HCT116 (cell line): Measurements from ENCODE around the gene DENND11. TPM values are rescaled to one million over a fixed set of nuclear protein-coding genes. Genes with fewer than 3 reads are reported as not detected.

Experiments
- ATAC-seq: fragments of 200-7000 bp; cut with Tn5 transposase; 2 replicates; pipeline ENCODE4 v1.9.1; 2020; ENCODE audit warnings: mild to moderate bottlenecking, moderate library complexity
- BruUV-seq: library from RNA; stranded (reverse); fragments of 400-500 nt; replicated peaks from 2 replicates; lab custom pipeline; 2021; lab: Mats Ljungman, UMichigan
- CTCF ChIA-PET: fragments of 300-600 bp; sonication (Branson Sonifier 250); formaldehyde crosslinking; loops from one replicate; lab custom pipeline; 2021; ENCODE audit warnings: antibody characterized with exemption; lab: Charles Lee
- POLR2A ChIA-PET: fragments of 300-600, 350-600 bp; sonication (Branson Sonifier 250); formaldehyde crosslinking; loops from one replicate; lab custom pipeline; 2021; ENCODE audit warnings: antibody characterized with exemption; lab: Charles Lee
- RAD21 ChIA-PET, 2 experiments: fragments of 300-600 bp; sonication (Branson Sonifier 250); formaldehyde crosslinking; loops; one replicate each; lab custom pipeline; 2023; ENCODE audit warnings: low total read pairs in 2 of 2; ENCODE audit not compliant: uncharacterized antibody in 2 of 2, unreplicated experiment in 2 of 2, low non-redundant PET in 1 of 2; lab: Charles Lee
- DNase-seq: peaks from one replicate; pipeline ENCODE4 v3.0.0-alpha.2; 2010; ENCODE audit warnings: low read depth, low spot score
- H2AFZ ChIP-seq: fragments of 200-600 bp; shearing (Covaris generic), sonication (generic); 2 replicates; pipeline ENCODE4 v1.6.1; 2017; ENCODE audit warnings: low read depth, mixed run types, mixed read lengths, antibody characterized with exemption, low read length; ENCODE audit not compliant: poor library complexity, severe bottlenecking
- H3K27ac ChIP-seq: 2 replicates; pipeline ENCODE4 v1.5.1; 2012; ENCODE audit warnings: low read depth, low read length
- H3K27me3 ChIP-seq: fragments of 200-600 bp; sonication (generic); 2 replicates; pipeline ENCODE4 v1.6.1; 2016; ENCODE audit warnings: mixed run types, low read length, mixed read lengths; ENCODE audit not compliant: insufficient read depth
- H3K36me3 ChIP-seq, 2 experiments: fragments of 200-500 bp in 1 of 2; fragments of 200-600 bp in 1 of 2; sonication (Bioruptor generic) in 1 of 2; sonication (generic) in 1 of 2; 2 replicates each; pipeline versions ENCODE4 v1.5.1 to v1.6.1; 2014 to 2016; ENCODE audit warnings: low read length in 2 of 2, inconsistent platforms in 1 of 2, mixed read lengths in 1 of 2, mixed run types in 1 of 2; ENCODE audit not compliant: insufficient read depth in 2 of 2, control insufficient read depth in 1 of 2
- H3K4me1 ChIP-seq, 2 experiments: fragments of 200-600 bp in 1 of 2; sonication (generic) in 1 of 2; 2 replicates each; pipeline versions ENCODE4 v1.5.1 to v1.6.1; 2012 to 2017; ENCODE audit warnings: low read length in 2 of 2, inconsistent platforms in 1 of 2, mild to moderate bottlenecking in 1 of 2, mixed read lengths in 1 of 2, mixed run types in 1 of 2, moderate library complexity in 1 of 2; ENCODE audit not compliant: insufficient read depth in 2 of 2, control insufficient read depth in 1 of 2
- H3K4me2 ChIP-seq: fragments of 200-600 bp; sonication (generic); 2 replicates; pipeline ENCODE4 v1.6.1; 2017; ENCODE audit warnings: mixed run types, low read length, mixed read lengths
- H3K4me3 ChIP-seq, 2 experiments: fragments of 200-600 bp in 1 of 2; sonication (generic) in 1 of 2; replicated peaks in 1 of 2; 2 replicates each; pipeline ENCODE4 v1.5.1; 2011 to 2016; ENCODE audit warnings: low read length in 2 of 2, control low read depth in 1 of 2, low read depth in 1 of 2, mild to moderate bottlenecking in 1 of 2, mixed read lengths in 1 of 2, mixed run types in 1 of 2
- H3K79me2 ChIP-seq: fragments of 200-600 bp; sonication (generic); 2 replicates; pipeline ENCODE4 v1.6.1; 2017; ENCODE audit warnings: mild to moderate bottlenecking, mixed run types, low read length, moderate library complexity, mixed read lengths; ENCODE audit not compliant: insufficient read depth
- H3K9ac ChIP-seq: fragments of 200-600 bp; sonication (generic); 2 replicates; pipeline ENCODE4 v1.6.1; 2016; ENCODE audit warnings: low read length, mixed read lengths
- H3K9me2 ChIP-seq: fragments of 200-600 bp; sonication (generic), shearing (Covaris generic); 2 replicates; pipeline ENCODE4 v1.6.1; 2017; ENCODE audit warnings: mixed run types, mild to moderate bottlenecking, moderate library complexity; ENCODE audit not compliant: insufficient read depth
- H3K9me3 ChIP-seq, 2 experiments: fragments of 200-500 bp in 1 of 2; fragments of 200-600 bp in 1 of 2; sonication (Bioruptor generic) in 1 of 2; sonication (generic) in 1 of 2; 2 replicates each; pipeline ENCODE4 v1.6.1; 2014 to 2017; ENCODE audit warnings: low read length in 2 of 2, mixed read lengths in 2 of 2, inconsistent platforms in 1 of 2, low read depth in 1 of 2, mild to moderate bottlenecking in 1 of 2, mixed run types in 1 of 2, moderate library complexity in 1 of 2; ENCODE audit not compliant: control insufficient read depth in 1 of 2, insufficient read depth in 1 of 2
- H4K20me1 ChIP-seq: fragments of 200-600 bp; sonication (generic), shearing (Covaris generic); 2 replicates; pipeline ENCODE4 v1.6.1; 2017; ENCODE audit warnings: mixed run types, mild to moderate bottlenecking, moderate library complexity; ENCODE audit not compliant: insufficient read depth
- EZH2phosphoT487 ChIP-seq: fragments of 200-600 bp; IDR thresholded peaks from 2 replicates; pipeline ENCODE4 v1.6.1; 2018; ENCODE audit warnings: antibody characterized with exemption, borderline replicate concordance
- REST ChIP-seq: IDR thresholded peaks from 2 replicates; pipeline ENCODE4 v1.6.1; 2012; ENCODE audit warnings: low read depth
- SIN3A ChIP-seq: IDR thresholded peaks from 2 replicates; pipeline ENCODE4 v1.6.1; 2012; ENCODE audit warnings: low read depth
- SP1 ChIP-seq: IDR thresholded peaks from 2 replicates; pipeline ENCODE4 v1.6.1; 2012; ENCODE audit warnings: low read depth
- intact Hi-C: fragments of 100-400 bp; cut with micrococcal nuclease; formaldehyde crosslinking; loops from 2 replicates; pipeline ENCODE4 v1.10.0; 2022
- total RNA-seq: library from RNA; stranded (reverse); gene quantifications from one replicate; pipeline ENCODE4 v1.2.1, GENCODE V29; 2021; ENCODE audit not compliant: unreplicated experiment

DENND11 gene
- total RNA-seq, 1 experiment from 2014 or later: 23.4 TPM

GRCh38 chr7:141715794-141716689 lies 14.1 kb upstream of the DENND11 start:
- H3K27ac ChIP-seq: no peak overlapping the region
- ChIA-PET CTCF (no interaction called here), POLR2A (no interaction called here), RAD21 (no interaction called here)
- no TSS peak for BruUV-seq
- no peaks in the 10 kb centered on the region for H4K20me1 ChIP-seq
- no peak for TF ChIP-seq SP1
- no peak for TF ChIP-seq EZH2phosphoT487
- no peak for TF ChIP-seq SIN3A
- TF ChIP-seq REST: peak; percentile 36
- no peak overlapping the region for H2AFZ ChIP-seq
- no peaks in the 10 kb centered on the region for H3K9me3 ChIP-seq
- H3K79me2 ChIP-seq: no peaks in the 10 kb centered on the region
- H3K36me3 ChIP-seq: no peaks in the 10 kb centered on the region
- no peaks in the 10 kb centered on the region for H3K9me2 ChIP-seq
- H3K27me3 ChIP-seq: peaks cover 23% of the 10 kb centered on the region; the same call in 1 of the 2 replicates
- H3K9ac ChIP-seq: no peak overlapping the region
- no peak overlapping the region for H3K4me3 ChIP-seq
- intact Hi-C loops: no loop called here
- DNase-seq (no peak), ATAC-seq (no peak)
- H3K4me1 ChIP-seq: no peaks in the 10 kb centered on the region
- H3K4me2 ChIP-seq: no peak overlapping the region
